ENCODE results near the gene CHST11. TPM values are rescaled to one million over a fixed set of nuclear protein-coding genes. Genes with fewer than 3 reads are reported as not detected.

The CHST11 gene
- total RNA-seq, 2 donors from 2014 or later, result 2.9 to 4.9 TPM

DNA sequence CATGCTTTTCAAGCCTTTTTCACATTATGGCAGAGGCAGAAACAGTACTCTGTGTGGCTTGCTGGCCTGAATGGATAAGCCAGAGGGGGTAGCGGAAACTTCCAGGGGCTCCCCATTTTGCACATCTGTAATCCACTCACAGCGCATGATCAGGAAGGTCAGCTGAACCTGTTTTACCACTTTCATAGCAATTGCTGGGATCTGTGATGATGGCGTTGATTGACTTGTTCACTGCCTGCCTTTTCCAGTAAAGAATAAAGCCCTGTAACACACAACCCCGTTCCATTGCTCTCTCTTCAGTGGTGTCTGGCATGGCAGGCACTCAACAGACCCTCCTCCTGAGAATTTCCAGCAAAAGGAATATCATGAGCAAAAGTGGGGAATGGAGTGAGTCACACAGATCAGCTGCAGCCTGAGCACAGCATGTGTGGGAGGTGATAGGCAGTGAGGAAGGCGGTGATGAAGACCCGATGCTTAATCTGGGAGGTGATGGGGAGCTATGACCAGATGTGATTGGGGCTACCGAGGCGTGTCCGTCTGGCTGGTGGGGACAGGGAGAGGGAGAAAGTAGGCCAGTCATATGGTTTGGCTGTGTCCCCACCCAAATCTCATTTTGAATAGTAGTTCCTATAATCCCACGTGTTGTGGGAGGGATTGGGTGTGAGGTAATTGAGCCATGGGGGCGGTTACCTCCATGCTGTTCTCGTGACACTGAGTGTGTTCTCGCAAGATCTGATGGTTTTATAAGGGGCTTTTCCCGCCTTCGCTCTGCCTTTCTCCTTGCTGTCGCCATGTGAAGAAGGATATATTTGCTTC lies 44.7 kb upstream of the CHST11 start:
- DNase-seq, result no peak
- TF ChIP-seq, protein P1, sequence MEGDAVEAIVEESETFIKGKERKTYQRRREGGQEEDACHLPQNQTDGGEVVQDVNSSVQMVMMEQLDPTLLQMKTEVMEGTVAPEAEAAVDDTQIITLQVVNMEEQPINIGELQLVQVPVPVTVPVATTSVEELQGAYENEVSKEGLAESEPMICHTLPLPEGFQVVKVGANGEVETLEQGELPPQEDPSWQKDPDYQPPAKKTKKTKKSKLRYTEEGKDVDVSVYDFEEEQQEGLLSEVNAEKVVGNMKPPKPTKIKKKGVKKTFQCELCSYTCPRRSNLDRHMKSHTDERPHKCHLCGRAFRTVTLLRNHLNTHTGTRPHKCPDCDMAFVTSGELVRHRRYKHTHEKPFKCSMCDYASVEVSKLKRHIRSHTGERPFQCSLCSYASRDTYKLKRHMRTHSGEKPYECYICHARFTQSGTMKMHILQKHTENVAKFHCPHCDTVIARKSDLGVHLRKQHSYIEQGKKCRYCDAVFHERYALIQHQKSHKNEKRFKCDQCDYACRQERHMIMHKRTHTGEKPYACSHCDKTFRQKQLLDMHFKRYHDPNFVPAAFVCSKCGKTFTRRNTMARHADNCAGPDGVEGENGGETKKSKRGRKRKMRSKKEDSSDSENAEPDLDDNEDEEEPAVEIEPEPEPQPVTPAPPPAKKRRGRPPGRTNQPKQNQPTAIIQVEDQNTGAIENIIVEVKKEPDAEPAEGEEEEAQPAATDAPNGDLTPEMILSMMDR (IDR thresholded peaks at IDR 0.05), result no peak
- Histone ChIP-seq H3K36me3 (no peaks in the 10 kb centered on the region), H3K27ac (no peak overlapping the region), H3K9ac (ENCODE audit: low read depth in 2 of 2, low read length in 2 of 2) (no peak overlapping the region), H3K9me3 (no peaks in the 10 kb centered on the region), H3K4me3 (no peak overlapping the region), H3K27me3 (no peaks in the 10 kb centered on the region), H3K4me1 (no peaks in the 10 kb centered on the region)
- intact Hi-C loops (cut with DNase I), result no loop called here

- H3K9ac ChIP-seq (ENCODE audit: low read depth in 2 of 2, low read length in 2 of 2), result no peak overlapping the region
- H3K27me3 ChIP-seq, result no peaks in the 10 kb centered on the region
- DNase-seq, result no peak
- H3K4me3 ChIP-seq, result no peak overlapping the region
- no peaks in the 10 kb centered on the region for H3K36me3 ChIP-seq
- intact Hi-C loops (cut with DNase I), result no loop called here
- H3K27ac ChIP-seq, result no peak overlapping the region
- no peaks in the 10 kb centered on the region for H3K9me3 ChIP-seq
- no peaks in the 10 kb centered on the region for H3K4me1 ChIP-seq
- TF ChIP-seq, protein P1 (IDR thresholded peaks at IDR 0.05), result no peak
These were observed 44.1 kb upstream of the CHST11 start for GRCh38 chr12:104412681-104413080.

GRCh38 chr12:104413330-104413729 lies 43.4 kb upstream of the CHST11 start:
- Histone ChIP-seq H3K4me3 (no peak overlapping the region), H3K36me3 (no peaks in the 10 kb centered on the region), H3K4me1 (no peaks in the 10 kb centered on the region), H3K9ac (ENCODE audit: low read depth in 2 of 2, low read length in 2 of 2) (no peak overlapping the region), H3K27me3 (no peaks in the 10 kb centered on the region), H3K27ac (no peak overlapping the region), H3K9me3 (no peaks in the 10 kb centered on the region)
- intact Hi-C loops (cut with DNase I), result no loop called here
- TF ChIP-seq, protein P1 (IDR thresholded peaks at IDR 0.05), result no peak
- no peak for DNase-seq

DNA sequence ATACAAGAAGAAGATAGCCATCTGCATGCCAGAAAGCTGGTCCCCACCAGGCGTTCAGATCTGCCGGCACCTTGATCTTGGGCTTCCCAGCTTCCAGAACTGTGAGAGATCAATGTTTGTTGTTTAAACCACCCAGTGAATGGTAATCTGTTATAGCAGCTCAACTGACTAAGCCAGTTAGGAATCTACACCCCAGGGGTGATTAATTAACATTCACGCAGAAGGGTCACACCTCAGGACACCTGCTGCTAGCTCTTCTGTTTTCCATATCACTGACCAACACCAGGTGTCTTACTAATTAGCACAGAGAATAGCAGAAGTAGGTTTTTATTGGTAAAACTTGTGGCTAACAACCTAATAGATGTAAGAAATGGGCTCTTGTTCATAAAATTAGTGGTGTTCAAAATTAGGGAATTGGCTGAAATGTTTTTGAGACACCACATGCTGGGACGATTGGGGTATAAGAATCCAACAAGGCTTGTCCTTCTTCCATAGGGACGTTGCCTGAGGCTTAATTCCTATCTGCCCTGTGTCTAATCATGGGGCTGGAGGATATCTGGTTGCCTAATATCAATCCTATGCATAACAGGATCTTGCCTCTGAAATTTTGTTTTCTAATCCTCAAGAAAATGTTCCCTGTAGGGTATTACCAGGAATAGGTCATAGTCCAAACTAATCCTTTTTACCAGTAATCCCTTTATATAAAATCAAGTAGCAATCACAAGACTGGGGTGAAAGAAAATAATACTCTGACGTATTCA lies 42.0 kb upstream of the CHST11 start:
- Histone ChIP-seq H3K4me1 (no peaks in the 10 kb centered on the region), H3K9ac (ENCODE audit: low read depth in 2 of 2, low read length in 2 of 2) (no peak overlapping the region), H3K27me3 (no peaks in the 10 kb centered on the region), H3K27ac (no peak overlapping the region), H3K4me3 (no peak overlapping the region), H3K36me3 (no peaks in the 10 kb centered on the region), H3K9me3 (no peaks in the 10 kb centered on the region)
- no peak for DNase-seq
- intact Hi-C loops (cut with DNase I), result no loop called here
- TF ChIP-seq, protein P1 (IDR thresholded peaks at IDR 0.05), result no peak

- Histone ChIP-seq H3K9me3 (no peaks in the 10 kb centered on the region), H3K27me3 (no peaks in the 10 kb centered on the region), H3K4me3 (no peak overlapping the region), H3K36me3 (no peaks in the 10 kb centered on the region), H3K27ac (no peak overlapping the region), H3K4me1 (no peaks in the 10 kb centered on the region), H3K9ac (ENCODE audit: low read depth in 2 of 2, low read length in 2 of 2) (no peak overlapping the region)
- intact Hi-C loops (cut with DNase I), result no loop called here
- TF ChIP-seq, protein P1 (IDR thresholded peaks at IDR 0.05), result no peak
- no peak for DNase-seq
These were observed 41.3 kb upstream of the CHST11 start for GRCh38 chr12:104415342-104415980.
